ENCODE results near the gene TTI1. TPM values are rescaled to one million over a fixed set of nuclear protein-coding genes. Genes with fewer than 3 reads are reported as not detected.
"Not testable (repeated sequence)": the region's sequence is repeated elsewhere in the genome, so short reads cannot be mapped to it uniquely, and the experiment has no call there.

Gene TTI1
- total RNA-seq, 1 donor = 14.3 TPM

- H3K27me3 ChIP-seq (ENCODE audit: insufficient read depth, low read length) = no peaks in the 10 kb centered on the region
- no peak overlapping the region for H3K4me3 ChIP-seq (ENCODE audit: low read length)
- H3K9me3 ChIP-seq (ENCODE audit: low read depth, low read length) = no peaks in the 10 kb centered on the region
- H3K4me1 ChIP-seq (ENCODE audit: insufficient read depth, low read length) = peaks cover 39% of the 10 kb centered on the region
These were observed 1.7 kb upstream of the TTI1 start for GRCh38 chr20:38034961-38035360.

- H3K4me3 ChIP-seq (ENCODE audit: low read length) = peak overlapping the region; percentile 76
- peaks cover 39% of the 10 kb centered on the region for H3K4me1 ChIP-seq (ENCODE audit: insufficient read depth, low read length)
- no peaks in the 10 kb centered on the region for H3K9me3 ChIP-seq (ENCODE audit: low read depth, low read length)
- H3K27me3 ChIP-seq (ENCODE audit: insufficient read depth, low read length) = no peaks in the 10 kb centered on the region
These were observed 923 bp upstream of the TTI1 start for GRCh38 chr20:38034108-38034649.

- Histone ChIP-seq H3K4me3 (ENCODE audit: low read length) (peak overlapping the region; percentile 76), H3K9me3 (ENCODE audit: low read depth, low read length) (no peaks in the 10 kb centered on the region), H3K27me3 (ENCODE audit: insufficient read depth, low read length) (no peaks in the 10 kb centered on the region), H3K4me1 (ENCODE audit: insufficient read depth, low read length) (peaks cover 39% of the 10 kb centered on the region)
These were observed 499 bp downstream of the TTI1 start for GRCh38 chr20:38032585-38033329.

- no peaks in the 10 kb centered on the region for H3K27me3 ChIP-seq (ENCODE audit: insufficient read depth, low read length)
- H3K9me3 ChIP-seq (ENCODE audit: low read depth, low read length) = no peaks in the 10 kb centered on the region
- H3K4me1 ChIP-seq (ENCODE audit: insufficient read depth, low read length) = peaks cover 39% of the 10 kb centered on the region
- H3K4me3 ChIP-seq (ENCODE audit: low read length) = no peak overlapping the region
These were observed 1.3 kb downstream of the TTI1 start for GRCh38 chr20:38031957-38032356.

GRCh38 chr20:38029453-38029852, 3.8 kb downstream of the TTI1 start:
- no peaks in the 10 kb centered on the region for H3K9me3 ChIP-seq (ENCODE audit: low read depth, low read length)
- no peak overlapping the region for H3K4me3 ChIP-seq (ENCODE audit: low read length)
- H3K27me3 ChIP-seq (ENCODE audit: insufficient read depth, low read length) = no peaks in the 10 kb centered on the region
- H3K4me1 ChIP-seq (ENCODE audit: insufficient read depth, low read length) = peaks cover 25% of the 10 kb centered on the region

DNA sequence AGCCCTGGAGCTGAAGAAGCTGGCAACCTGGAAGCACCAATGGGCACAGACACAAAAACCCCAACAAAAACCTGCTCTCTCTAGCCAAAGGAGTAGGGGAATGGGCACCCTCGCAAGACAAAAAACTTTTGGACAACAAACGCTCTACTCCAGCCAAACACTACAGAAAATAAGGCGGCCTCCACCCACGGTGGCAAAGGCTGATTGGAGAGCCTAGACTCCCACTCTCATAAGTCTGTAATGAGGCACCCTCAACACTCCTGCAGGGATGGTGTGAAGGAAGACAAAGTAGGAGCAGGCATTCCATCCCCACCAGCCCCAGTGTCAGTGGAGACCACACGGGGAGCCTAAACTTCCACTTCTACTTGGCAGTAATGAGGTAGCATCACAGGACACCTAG, 8.8 kb downstream of the TTI1 start:
- H3K27me3 ChIP-seq (ENCODE audit: insufficient read depth, low read length) = no peaks in the 10 kb centered on the region
- H3K4me1 ChIP-seq (ENCODE audit: insufficient read depth, low read length) = peaks cover 19% of the 10 kb centered on the region
- no peaks in the 10 kb centered on the region for H3K9me3 ChIP-seq (ENCODE audit: low read depth, low read length)

DNA sequence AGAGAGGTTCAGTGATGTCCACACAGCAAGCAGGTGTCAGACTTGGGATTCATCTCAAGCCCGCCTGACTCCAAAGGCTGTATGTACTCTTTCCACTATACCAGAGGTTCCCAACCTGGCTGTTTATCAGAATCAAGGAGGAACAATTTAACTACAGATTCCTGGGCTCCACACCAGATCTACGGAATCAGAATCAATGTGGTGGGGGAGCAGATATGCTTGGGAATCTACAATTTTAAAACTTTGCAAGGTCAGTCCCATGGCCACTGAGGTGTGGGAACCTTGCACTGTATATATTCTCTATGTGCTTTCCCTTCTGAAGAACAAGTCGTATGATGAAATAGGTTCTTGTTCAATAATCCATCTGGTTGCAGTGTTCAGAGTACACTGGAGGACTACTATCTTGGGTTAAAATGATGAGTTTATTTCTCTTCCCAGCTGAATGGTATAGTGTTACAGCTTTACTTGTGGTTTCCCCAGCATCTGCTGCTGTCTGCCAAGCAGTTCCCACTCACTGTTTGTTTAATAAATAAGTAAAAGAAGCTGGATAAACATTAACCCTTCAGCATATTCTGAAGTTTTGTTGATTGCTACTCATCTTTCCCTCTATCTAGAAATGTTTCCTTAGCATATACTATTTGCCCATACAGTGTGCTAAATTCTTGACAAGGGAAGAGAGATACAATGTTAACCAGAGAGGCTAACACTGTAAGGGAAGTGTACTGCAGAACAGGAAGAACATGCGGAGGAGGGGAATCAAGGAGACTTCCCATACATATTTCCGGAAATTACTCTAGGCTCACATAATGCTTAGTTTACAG, 9.9 kb downstream of the TTI1 start:
- Histone ChIP-seq H3K9me3 (ENCODE audit: low read depth, low read length) (peaks cover 5% of the 10 kb centered on the region), H3K27me3 (ENCODE audit: insufficient read depth, low read length) (no peaks in the 10 kb centered on the region), H3K4me1 (ENCODE audit: insufficient read depth, low read length) (peaks cover 19% of the 10 kb centered on the region), H3K4me3 (ENCODE audit: low read length) (no peak overlapping the region)

More for the DNA sequence above, 8.8 kb downstream of the TTI1 start:
- H3K4me3 ChIP-seq (ENCODE audit: low read length) = no peak overlapping the region

DNA sequence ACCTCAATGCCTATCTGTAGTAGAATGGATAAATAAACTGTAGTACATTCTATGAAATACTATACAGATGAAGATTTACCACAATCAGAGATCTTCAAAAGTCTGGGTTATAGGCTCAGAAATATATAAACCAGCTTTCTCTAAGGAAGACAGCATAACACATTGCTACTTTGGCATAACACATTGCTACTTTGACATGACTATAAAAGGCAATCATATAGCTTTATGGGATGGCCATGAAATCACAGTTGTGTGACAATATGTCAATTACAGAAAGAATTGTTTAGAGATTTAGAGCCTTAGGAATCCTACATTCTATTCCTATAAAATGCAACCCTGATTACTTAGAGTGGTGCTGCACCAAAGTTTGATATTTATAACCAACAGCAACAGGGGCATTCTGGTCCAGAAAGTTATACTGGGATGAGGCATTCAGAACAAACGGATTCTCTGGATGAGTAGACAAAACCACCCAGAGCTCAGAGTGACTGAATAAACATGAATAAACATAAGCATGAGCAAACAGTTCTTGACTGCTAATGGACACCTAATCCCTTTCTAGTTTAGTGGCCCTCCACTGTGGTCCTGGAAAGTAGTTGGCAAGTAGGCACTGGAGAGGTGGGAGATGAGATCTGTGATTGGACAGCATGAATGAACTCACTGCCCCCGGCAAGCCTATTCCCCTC, 12.0 kb downstream of the TTI1 start:
- Histone ChIP-seq H3K27me3 (ENCODE audit: insufficient read depth, low read length) (no peaks in the 10 kb centered on the region), H3K4me3 (ENCODE audit: low read length) (no peak overlapping the region), H3K9me3 (ENCODE audit: low read depth, low read length) (peaks cover 14% of the 10 kb centered on the region), H3K4me1 (ENCODE audit: insufficient read depth, low read length) (peaks cover 19% of the 10 kb centered on the region)

GRCh38 chr20:38018385-38018784, 14.9 kb downstream of the TTI1 start:
- H3K4me1 ChIP-seq (ENCODE audit: insufficient read depth, low read length) = peaks cover 5% of the 10 kb centered on the region
- H3K4me3 ChIP-seq (ENCODE audit: low read length) = no peak overlapping the region
- no peaks in the 10 kb centered on the region for H3K27me3 ChIP-seq (ENCODE audit: insufficient read depth, low read length)
- peaks cover 14% of the 10 kb centered on the region for H3K9me3 ChIP-seq (ENCODE audit: low read depth, low read length)

GRCh38 chr20:38017959-38018358, 15.3 kb downstream of the TTI1 start:
- no peak overlapping the region for H3K4me3 ChIP-seq (ENCODE audit: low read length)
- no peaks in the 10 kb centered on the region for H3K27me3 ChIP-seq (ENCODE audit: insufficient read depth, low read length)
- H3K4me1 ChIP-seq (ENCODE audit: insufficient read depth, low read length) = peaks cover under 1% of the 10 kb centered on the region
- H3K9me3 ChIP-seq (ENCODE audit: low read depth, low read length) = peaks cover 14% of the 10 kb centered on the region

DNA sequence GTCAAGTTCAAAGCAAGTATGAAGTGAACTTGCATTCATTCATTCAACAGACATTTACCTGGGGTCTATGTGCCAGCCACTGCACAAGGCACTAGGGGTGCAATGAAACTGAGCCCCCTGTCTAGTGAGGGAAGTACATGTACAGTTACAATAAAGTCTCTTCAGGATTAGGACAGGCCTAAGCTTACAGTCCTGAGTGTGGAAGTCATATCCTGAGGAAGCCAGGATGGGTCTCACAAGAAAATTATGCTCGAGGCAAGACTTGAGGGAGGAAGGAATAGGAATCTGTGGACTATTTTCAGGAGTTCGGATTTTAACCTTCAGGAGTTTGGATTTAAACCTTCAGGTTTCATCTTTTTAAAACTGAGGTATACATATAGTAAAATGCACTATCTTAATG, 19.4 kb downstream of the TTI1 start:
- no peak overlapping the region for H3K4me3 ChIP-seq (ENCODE audit: low read length)
- no peaks in the 10 kb centered on the region for H3K4me1 ChIP-seq (ENCODE audit: insufficient read depth, low read length)
- no peaks in the 10 kb centered on the region for H3K27me3 ChIP-seq (ENCODE audit: insufficient read depth, low read length)
- peaks cover 14% of the 10 kb centered on the region for H3K9me3 ChIP-seq (ENCODE audit: low read depth, low read length)

DNA sequence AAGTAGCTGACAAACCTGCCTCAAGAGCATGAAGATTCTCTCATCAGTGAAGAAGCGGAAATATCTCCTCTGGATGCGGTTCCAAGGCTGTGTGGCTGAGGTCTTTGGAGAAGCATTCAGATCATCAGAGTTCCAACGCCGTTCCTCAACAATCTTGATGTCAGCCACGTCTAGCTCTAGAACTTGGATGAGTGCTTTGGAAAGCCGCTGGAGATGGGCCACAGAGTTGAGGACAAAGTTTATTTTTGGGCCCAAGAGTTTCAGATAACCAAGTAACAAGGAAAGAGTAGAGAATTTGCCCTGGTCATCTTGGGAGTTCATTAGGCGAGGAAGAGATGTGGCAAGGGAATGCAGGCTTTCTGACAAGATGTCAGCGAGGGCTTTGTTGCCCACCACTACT, 20.9 kb downstream of the TTI1 start:
- H3K9me3 ChIP-seq (ENCODE audit: low read depth, low read length) = no peaks in the 10 kb centered on the region
- no peaks in the 10 kb centered on the region for H3K4me1 ChIP-seq (ENCODE audit: insufficient read depth, low read length)
- H3K4me3 ChIP-seq (ENCODE audit: low read length) = no peak overlapping the region
- H3K27me3 ChIP-seq (ENCODE audit: insufficient read depth, low read length) = no peaks in the 10 kb centered on the region

- H3K4me1 ChIP-seq (ENCODE audit: insufficient read depth, low read length) = no peaks in the 10 kb centered on the region
- no peaks in the 10 kb centered on the region for H3K9me3 ChIP-seq (ENCODE audit: low read depth, low read length)
- no peaks in the 10 kb centered on the region for H3K27me3 ChIP-seq (ENCODE audit: insufficient read depth, low read length)
- H3K4me3 ChIP-seq (ENCODE audit: low read length) = no peak overlapping the region
These were observed 21.6 kb downstream of the TTI1 start for GRCh38 chr20:38011696-38012095.

- H3K9me3 ChIP-seq (ENCODE audit: low read depth, low read length); H3K4me1 ChIP-seq (ENCODE audit: insufficient read depth, low read length); H3K4me3 ChIP-seq (ENCODE audit: low read length); H3K27me3 ChIP-seq (ENCODE audit: insufficient read depth, low read length): not testable (repeated sequence)
These were observed 23.8 kb downstream of the TTI1 start for GRCh38 chr20:38009416-38009815.

All from mononuclear cell (primary cell).